Measurements from ENCODE around the gene PIGA.

The PIGA gene

DNA sequence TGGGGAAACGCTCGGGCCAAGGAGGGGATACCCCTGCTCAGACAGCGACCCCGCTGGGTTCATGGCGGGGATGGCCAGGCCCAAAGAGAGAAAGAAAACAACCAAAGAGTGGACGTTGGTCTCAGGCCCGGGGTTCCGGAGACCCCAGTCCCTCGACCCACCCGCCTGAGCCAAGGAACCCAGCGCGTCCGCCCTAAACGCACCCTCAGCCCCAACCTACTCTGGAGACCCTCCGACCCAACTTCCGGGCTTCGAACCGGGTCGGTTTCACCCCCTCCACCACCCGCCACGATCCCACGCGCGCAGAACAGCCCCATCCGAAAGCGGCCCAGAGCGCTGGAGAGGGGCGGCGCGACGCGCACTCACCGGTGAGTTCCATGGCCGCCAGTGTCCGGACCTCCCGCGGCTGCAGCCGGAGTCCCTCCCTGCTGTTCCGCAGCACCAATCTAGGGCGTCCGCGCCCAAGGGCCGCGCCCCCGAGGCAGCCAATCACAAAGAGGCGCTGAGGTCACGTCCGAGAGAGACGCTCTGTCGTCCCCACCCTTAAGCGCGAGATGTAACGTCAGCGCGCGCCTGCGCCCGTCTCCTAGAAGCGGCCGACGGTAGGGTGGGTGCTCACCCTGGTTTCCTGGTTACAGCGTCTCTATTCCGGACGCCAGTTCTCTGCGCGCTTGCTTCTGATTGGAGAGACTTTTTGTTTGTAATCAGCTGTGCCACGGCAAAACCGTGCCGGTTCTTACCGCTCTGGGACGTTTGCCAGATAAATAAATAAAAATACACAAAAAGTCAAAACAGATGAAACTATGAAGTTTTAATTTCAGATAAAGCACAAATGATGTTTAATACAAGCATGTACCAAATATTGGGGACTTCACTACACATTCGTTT lies at the start of gene PIGA:
TSS of gene PIGA (minus strand) at position 389 of the 888 bp plus-strand sequence. CDS start 3,593 bp downstream, outside the sequence.
- peak; percentile 72 to 76 for DNase-seq (ENCODE audit: low read depth in 1 of 2, low spot score in 1 of 2)

GRCh38 chrX:15384304-15384703 lies 49.0 kb upstream of the PIGA start, which contains the start of gene VEGFD:
VEGFD (minus strand) TSS chrX:15384413; CDS start chrX:15383946, 467 bp downstream.
- no peak for DNase-seq (ENCODE audit: low read depth in 1 of 2, low spot score in 1 of 2)

DNA sequence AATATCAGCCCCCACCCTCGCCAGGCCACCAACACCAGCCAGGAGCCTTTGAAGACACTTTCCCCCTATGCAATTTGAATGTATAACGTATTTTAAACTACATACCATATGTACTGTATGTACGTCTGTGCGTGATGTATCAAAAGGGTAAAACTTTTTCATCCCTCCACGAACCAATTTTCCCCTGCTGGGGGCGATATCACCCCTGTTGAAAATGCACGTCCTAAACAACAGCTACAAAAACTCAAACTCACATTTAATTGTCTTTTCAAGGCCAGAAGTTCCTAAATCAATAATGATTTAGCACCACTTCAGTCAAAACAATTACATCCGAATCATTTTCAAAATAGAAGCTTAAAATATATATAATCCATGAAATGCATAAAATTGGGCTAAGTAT lies 47.5 kb upstream of the PIGA start:
- no peak for DNase-seq (ENCODE audit: low read depth in 1 of 2, low spot score in 1 of 2)

- no peak for DNase-seq (ENCODE audit: low read depth in 1 of 2, low spot score in 1 of 2)
Observed at GRCh38 chrX:15376956-15377355, 41.6 kb upstream of the PIGA start.

GRCh38 chrX:15373976-15374375 lies 38.7 kb upstream of the PIGA start:
- no peak for DNase-seq (ENCODE audit: low read depth in 1 of 2, low spot score in 1 of 2)

DNA sequence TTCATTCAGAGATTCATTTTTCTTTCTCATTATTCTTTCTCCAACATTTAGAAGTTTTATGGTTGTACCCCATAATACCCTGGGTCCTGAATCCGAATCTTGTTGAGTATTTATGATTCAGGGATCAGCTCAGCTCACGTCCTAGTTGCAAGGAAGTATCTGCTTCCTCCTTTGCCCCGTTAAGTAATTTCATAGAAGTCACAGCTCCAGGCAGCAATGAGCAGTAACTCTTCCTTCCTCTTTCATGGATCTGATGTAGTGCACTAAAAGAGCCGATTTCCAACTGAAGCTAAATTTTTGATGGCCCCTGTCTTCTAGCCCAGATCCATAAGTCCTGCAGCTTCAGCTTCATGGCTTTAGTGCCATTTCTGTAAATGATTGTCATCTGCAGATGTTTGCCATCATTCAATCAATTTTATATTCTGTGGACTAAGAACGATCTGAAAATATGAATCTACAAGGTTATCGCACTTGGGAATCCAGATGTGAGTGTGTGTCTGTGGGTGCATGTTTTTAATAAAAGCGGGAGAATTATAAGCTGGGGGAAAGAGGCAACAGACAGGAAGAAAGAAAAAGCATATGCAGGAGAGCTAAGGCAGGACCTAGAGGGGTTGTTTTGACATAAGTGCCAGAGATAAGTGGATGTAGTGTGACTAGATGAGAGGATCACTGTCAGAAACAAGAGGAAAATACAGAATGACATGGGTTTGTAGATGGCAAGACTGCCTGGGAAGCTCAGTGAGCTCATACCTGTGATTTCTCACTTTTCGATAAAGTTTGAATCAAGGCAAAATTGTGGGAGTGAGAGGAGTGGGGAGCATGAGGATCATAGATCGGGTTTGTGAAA lies 31.4 kb upstream of the PIGA start:
- DNase-seq (ENCODE audit: low read depth in 1 of 2, low spot score in 1 of 2): no peak

GRCh38 chrX:15359701-15360100 lies 24.4 kb upstream of the PIGA start:
- no peak for DNase-seq (ENCODE audit: low read depth in 1 of 2, low spot score in 1 of 2)

- no peak for DNase-seq (ENCODE audit: low read depth in 1 of 2, low spot score in 1 of 2)
Observed at GRCh38 chrX:15358533-15358932, 23.2 kb upstream of the PIGA start.

DNA sequence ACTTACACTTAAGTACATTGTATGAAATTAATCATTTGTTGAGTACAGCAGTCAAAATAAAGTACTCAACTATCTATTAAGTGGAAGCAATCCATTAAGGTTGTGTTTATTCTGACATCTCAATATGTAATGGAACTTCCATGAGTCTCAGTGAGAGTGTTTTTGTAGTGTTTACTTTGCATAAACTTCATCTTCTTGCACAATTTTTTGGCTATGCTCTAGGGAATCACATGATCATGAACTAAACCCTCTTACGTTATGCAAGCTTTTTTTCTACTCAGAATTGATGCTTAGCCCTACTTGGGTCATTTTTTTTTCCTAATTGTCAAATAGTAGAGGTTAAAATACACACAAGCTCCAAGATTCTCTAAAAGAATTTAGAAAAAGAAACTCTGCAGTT lies 21.1 kb upstream of the PIGA start:
- DNase-seq (ENCODE audit: low read depth in 1 of 2, low spot score in 1 of 2): no peak

- no peak for DNase-seq (ENCODE audit: low read depth in 1 of 2, low spot score in 1 of 2)
Observed at GRCh38 chrX:15350329-15350996, 15.1 kb upstream of the PIGA start.

- DNase-seq (ENCODE audit: low read depth in 1 of 2, low spot score in 1 of 2): no peak
Observed at GRCh38 chrX:15349046-15349445, 13.7 kb upstream of the PIGA start.

- DNase-seq (ENCODE audit: low read depth in 1 of 2, low spot score in 1 of 2): no peak
Observed at GRCh38 chrX:15345976-15346375, 10.7 kb upstream of the PIGA start.

GRCh38 chrX:15344106-15344505 lies 8.8 kb upstream of the PIGA start:
- DNase-seq (ENCODE audit: low read depth in 1 of 2, low spot score in 1 of 2): no peak

- no peak for DNase-seq (ENCODE audit: low read depth in 1 of 2, low spot score in 1 of 2)
Observed at GRCh38 chrX:15343075-15343476, 7.8 kb upstream of the PIGA start.

DNA sequence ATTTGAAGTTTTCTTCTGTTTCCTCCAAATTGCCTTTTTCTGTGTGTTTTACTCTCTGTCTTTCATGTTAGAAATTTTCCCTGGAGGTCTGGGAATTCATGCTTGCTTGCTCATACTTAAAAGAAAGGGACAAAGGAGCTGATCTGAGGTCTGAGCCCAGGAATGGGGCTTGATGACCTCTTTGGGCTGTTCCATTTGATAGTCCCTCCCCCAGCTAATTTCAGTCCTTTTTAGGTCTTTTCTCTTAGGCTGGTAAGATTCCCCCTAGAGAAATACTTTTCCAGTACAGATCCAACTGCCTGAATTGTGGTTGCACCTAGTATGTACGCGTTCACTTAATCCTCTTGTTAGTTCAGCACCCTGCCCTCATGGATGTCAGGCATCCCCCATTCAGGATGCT lies 5.5 kb upstream of the PIGA start:
- no peak for DNase-seq (ENCODE audit: low read depth in 1 of 2, low spot score in 1 of 2)

- DNase-seq (ENCODE audit: low read depth in 1 of 2, low spot score in 1 of 2): no peak
Observed at GRCh38 chrX:15336023-15336413, 695 bp upstream of the PIGA start.

GRCh38 chrX:15334561-15334960 lies 762 bp downstream of the PIGA start:
- no peak for DNase-seq (ENCODE audit: low read depth in 1 of 2, low spot score in 1 of 2)

GRCh38 chrX:15328821-15329220 lies 6.5 kb downstream of the PIGA start:
- DNase-seq (ENCODE audit: low read depth in 1 of 2, low spot score in 1 of 2): no peak

DNA sequence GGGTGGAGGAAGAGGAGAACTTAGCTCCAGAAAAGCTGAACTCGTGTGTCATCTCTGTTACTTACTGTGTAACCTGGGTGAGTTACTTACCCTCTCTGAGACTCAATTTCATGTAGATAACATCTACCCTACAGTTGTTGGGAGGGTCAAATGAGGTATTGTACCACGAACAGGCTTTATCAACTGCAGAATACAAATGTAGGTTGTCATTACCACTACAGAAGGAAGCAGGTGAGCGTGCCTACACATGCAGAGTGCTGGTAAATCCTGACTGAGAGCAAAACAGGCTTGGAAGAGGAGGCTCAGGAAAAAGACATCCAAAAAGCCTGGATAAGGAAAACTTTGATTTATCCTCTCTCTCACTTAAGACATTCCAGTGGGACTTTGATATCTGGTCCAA lies 7.2 kb downstream of the PIGA start:
- no peak for DNase-seq (ENCODE audit: low read depth in 1 of 2, low spot score in 1 of 2)

GRCh38 chrX:15322472-15322871 lies 12.9 kb downstream of the PIGA start:
- DNase-seq (ENCODE audit: low read depth in 1 of 2, low spot score in 1 of 2): no peak

DNA sequence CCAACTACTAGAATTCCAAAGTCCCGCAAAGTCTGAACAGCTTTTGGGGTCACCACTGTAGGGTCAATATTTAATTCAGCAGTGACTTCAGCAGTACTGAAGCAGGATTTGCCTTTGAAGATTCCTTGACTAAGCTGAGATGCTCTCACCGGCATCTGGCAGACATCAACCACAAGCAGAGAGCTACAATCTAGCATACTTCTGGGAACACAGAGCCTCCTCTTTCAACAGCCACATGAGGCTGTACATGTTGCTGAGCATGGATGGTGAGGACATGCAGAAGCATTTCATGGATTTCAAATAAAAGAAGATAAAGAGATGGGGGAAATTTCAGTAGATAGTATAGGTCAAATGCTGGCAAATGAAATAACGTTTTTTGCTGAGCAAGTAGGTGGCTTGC lies 13.3 kb downstream of the PIGA start:
- DNase-seq (ENCODE audit: low read depth in 1 of 2, low spot score in 1 of 2): no peak

DNA sequence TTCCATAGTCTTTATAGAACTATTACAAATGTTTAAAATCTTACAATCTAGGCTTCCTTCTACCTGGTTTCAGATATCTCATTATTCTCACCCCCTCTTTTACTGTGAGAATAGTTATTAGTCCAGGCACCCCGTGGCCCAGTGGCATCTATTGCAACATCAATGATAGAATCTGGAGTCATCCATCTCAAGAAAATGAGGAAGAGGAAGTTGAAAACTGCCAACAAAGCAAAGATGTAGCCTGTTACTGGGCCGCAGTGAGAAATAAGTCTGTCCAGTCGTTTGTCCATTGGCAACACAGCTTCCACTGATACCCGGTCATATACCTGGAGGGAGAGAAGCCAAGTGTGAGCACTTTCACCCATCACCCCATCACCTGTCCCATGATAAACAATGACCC lies 13.9 kb downstream of the PIGA start:
- DNase-seq (ENCODE audit: low read depth in 1 of 2, low spot score in 1 of 2): no peak
